RWPE2 (cell line): ENCODE data around the gene IL21.

Experiments used
- ATAC-seq: fragments of 200-7000 bp; cut with Tn5 transposase; 3 replicates; pipeline ENCODE4 v1.9.1; 2021; ENCODE audit warnings: low read depth
- DNase-seq: peaks from one replicate; pipeline ENCODE4 v3.0.0-alpha.2; 2020; ENCODE audit warnings: low spot score
- H3K27ac ChIP-seq: fragments of 450-650 bp; 2 replicates; pipeline ENCODE4 v1.5.1; 2017; ENCODE audit warnings: mild to moderate bottlenecking; ENCODE audit not compliant: poor library complexity, severe bottlenecking
- H3K27me3 ChIP-seq: fragments of 250-450 bp; sonication (Bioruptor Pico); 2 replicates; pipeline ENCODE4 v1.5.1; 2021; ENCODE audit warnings: mild to moderate bottlenecking, moderate library complexity; ENCODE audit not compliant: insufficient read depth, poor library complexity, severe bottlenecking
- H3K36me3 ChIP-seq: fragments of 250-450 bp; sonication (Bioruptor Pico); 2 replicates; pipeline ENCODE4 v1.5.1; 2020; ENCODE audit warnings: low read depth, mild to moderate bottlenecking, moderate library complexity
- H3K4me1 ChIP-seq: fragments of 250-450 bp; sonication (Bioruptor Pico); 2 replicates; pipeline ENCODE4 v1.5.1; 2021; ENCODE audit warnings: mild to moderate bottlenecking, moderate library complexity; ENCODE audit not compliant: insufficient read depth, poor library complexity, severe bottlenecking
- H3K4me3 ChIP-seq: fragments of 250-450 bp; sonication (Bioruptor Pico); 2 replicates; pipeline ENCODE4 v1.5.1; 2021; ENCODE audit warnings: mild to moderate bottlenecking, moderate library complexity; ENCODE audit not compliant: severe bottlenecking
- H3K9me3 ChIP-seq: fragments of 250-450 bp; sonication (Bioruptor Pico); 2 replicates; pipeline ENCODE4 v1.5.1; 2021; ENCODE audit warnings: mild to moderate bottlenecking, moderate library complexity; ENCODE audit not compliant: severe bottlenecking
- TF ChIP-seq, protein P1 (sequence below): fragments of 450-650 bp; IDR thresholded peaks from one replicate; pipeline ENCODE4 v1.5.1; 2017; ENCODE audit warnings: mild to moderate bottlenecking, moderate library complexity; ENCODE audit not compliant: poor library complexity, severe bottlenecking

The IL21 gene

DNA sequence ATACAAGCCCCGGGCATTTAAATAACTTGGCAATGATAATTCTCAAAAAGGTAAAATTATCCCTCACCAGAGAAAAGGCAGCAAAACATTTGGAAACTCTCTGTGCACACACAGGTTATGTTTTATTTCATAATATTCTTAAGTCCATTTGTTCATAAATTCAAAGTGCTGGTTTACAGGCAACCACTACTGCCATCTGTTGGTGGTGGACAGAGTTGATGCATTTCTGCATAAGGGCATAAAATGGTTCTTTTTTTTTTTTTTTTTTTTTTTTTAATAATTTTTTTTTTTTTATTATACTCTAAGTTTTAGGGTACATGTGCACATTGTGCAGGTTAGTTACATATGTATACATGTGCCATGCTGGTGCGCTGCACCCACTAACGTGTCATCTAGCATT is 31.5 kb upstream of the IL21 start:
- no peaks in the 10 kb centered on the region for H3K4me1 ChIP-seq
- H3K36me3 ChIP-seq: no peaks in the 10 kb centered on the region
- TF ChIP-seq, protein P1, sequence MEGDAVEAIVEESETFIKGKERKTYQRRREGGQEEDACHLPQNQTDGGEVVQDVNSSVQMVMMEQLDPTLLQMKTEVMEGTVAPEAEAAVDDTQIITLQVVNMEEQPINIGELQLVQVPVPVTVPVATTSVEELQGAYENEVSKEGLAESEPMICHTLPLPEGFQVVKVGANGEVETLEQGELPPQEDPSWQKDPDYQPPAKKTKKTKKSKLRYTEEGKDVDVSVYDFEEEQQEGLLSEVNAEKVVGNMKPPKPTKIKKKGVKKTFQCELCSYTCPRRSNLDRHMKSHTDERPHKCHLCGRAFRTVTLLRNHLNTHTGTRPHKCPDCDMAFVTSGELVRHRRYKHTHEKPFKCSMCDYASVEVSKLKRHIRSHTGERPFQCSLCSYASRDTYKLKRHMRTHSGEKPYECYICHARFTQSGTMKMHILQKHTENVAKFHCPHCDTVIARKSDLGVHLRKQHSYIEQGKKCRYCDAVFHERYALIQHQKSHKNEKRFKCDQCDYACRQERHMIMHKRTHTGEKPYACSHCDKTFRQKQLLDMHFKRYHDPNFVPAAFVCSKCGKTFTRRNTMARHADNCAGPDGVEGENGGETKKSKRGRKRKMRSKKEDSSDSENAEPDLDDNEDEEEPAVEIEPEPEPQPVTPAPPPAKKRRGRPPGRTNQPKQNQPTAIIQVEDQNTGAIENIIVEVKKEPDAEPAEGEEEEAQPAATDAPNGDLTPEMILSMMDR: peak; percentile 71
- no peaks in the 10 kb centered on the region for H3K27me3 ChIP-seq
- no peak overlapping the region for H3K27ac ChIP-seq
- ATAC-seq: no peak
- no peak for DNase-seq
- peaks cover 3% of the 10 kb centered on the region for H3K9me3 ChIP-seq
- H3K4me3 ChIP-seq: no peak overlapping the region

DNA sequence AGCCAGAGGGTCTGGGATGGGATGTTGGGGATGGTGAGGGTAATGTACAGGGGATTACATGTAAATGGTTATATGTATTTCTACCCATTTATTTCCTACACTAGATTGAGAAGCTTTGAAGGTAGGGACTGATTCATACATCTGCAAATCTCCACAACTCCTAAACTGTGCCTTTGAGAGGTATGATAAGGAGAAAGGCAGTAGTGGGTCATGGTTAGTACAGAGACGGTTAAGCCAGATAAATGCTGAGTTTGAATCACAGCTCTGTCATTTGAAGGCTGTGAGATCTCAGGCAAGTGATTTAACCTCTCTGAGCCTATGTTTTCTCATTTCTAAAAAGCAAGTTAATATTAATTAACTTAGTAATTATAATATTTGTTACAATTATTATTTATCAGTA is 29.3 kb upstream of the IL21 start:
- no peak for ATAC-seq
- DNase-seq: no peak
- Histone ChIP-seq H3K36me3 (no peaks in the 10 kb centered on the region), H3K27ac (no peak overlapping the region), H3K4me1 (no peaks in the 10 kb centered on the region), H3K27me3 (no peaks in the 10 kb centered on the region), H3K9me3 (no peaks in the 10 kb centered on the region), H3K4me3 (no peak overlapping the region)
- TF ChIP-seq, protein P1: no peak

DNA sequence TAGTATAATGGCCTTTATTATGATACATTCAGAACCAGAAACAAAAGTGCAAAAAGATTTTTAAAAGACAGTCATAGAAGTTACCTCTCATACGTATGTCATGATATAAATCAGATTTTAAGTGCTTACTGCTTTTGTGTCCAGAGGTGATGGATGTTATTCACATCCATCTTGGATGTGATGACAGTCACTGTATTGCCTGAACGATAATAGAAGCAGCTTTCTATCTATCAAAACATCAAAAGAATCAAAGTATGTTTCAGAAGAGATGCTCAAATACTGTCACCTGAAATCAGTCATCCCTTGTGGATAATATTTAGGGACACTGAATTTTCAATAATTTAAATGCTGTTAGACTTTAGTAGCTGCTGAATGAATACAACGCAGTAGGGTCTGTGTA is 26.8 kb upstream of the IL21 start:
- ATAC-seq: no peak
- Histone ChIP-seq H3K27me3 (no peaks in the 10 kb centered on the region), H3K27ac (no peak overlapping the region), H3K36me3 (no peaks in the 10 kb centered on the region), H3K4me1 (no peaks in the 10 kb centered on the region), H3K4me3 (no peak overlapping the region), H3K9me3 (no peaks in the 10 kb centered on the region)
- DNase-seq: no peak
- TF ChIP-seq, protein P1: no peak

DNA sequence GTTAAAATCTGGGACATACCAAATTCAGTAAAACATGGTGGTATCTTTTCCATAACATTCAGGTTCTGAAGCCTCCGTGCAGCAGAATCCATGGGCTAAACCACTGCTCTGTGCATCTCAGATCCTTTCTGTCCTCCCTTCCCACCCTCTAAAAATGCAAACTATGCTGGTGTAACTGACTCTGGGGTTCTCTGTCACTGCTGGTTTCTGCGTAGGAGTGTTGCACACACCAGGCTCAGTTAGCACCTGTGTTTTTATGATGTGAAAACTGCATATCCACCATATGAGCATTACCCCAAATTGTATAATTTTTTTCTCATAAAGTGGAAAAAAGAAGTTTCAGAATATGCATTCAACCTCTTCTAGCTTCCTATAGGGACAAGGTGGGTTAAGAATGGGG is 22.4 kb upstream of the IL21 start:
- DNase-seq (no peak), ATAC-seq (no peak)
- no peak overlapping the region for H3K27ac ChIP-seq
- H3K36me3 ChIP-seq: no peaks in the 10 kb centered on the region
- H3K27me3 ChIP-seq: no peaks in the 10 kb centered on the region
- H3K9me3 ChIP-seq: no peaks in the 10 kb centered on the region
- TF ChIP-seq, protein P1: no peak
- no peak overlapping the region for H3K4me3 ChIP-seq
- H3K4me1 ChIP-seq: peaks cover 7% of the 10 kb centered on the region

DNA sequence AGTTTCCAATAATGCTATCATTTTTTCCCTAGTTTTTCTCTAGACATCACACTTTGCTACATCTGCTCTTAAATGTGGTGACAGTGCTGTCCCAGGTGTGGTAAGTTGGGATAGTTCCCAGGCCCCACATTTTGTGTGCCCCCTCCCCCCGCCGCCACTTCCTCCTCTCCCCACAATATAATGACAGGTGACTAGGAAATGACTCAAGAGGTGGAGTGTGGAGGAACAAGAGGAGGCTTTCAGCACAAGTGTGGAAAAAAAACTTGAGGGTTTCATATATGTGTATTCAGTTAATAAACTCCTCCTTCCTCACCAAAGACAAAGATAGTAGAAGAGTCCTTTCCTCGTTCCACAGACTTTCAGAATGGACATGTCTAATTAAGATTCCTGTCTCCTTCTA is 18.3 kb upstream of the IL21 start:
- Histone ChIP-seq H3K27ac (no peak overlapping the region), H3K4me1 (peaks cover 7% of the 10 kb centered on the region), H3K4me3 (no peak overlapping the region), H3K27me3 (no peaks in the 10 kb centered on the region), H3K36me3 (no peaks in the 10 kb centered on the region), H3K9me3 (no peaks in the 10 kb centered on the region)
- TF ChIP-seq, protein P1: no peak
- no peak for DNase-seq
- ATAC-seq: no peak
